Panc1 (cell line): ENCODE results near the gene NAALAD2. TPM values are rescaled to one million over a fixed set of nuclear protein-coding genes. Genes with fewer than 3 reads are reported as not detected.
A peak's percentile ranks its signal among the peaks of the same experiment; 100 is the strongest.
"Not testable (repeated sequence)": the region's sequence is repeated elsewhere in the genome, so short reads cannot be mapped to it uniquely, and the experiment has no call there.

ENCODE experiments used
- ATAC-seq: fragments of 200-7000 bp; cut with Tn5 transposase; 2 replicates; pipeline ENCODE4 v1.9.1; 2020; ENCODE audit warnings: mild to moderate bottlenecking, moderate library complexity
- BruUV-seq: library from RNA; stranded (reverse); fragments of 400-500 nt; replicated peaks from 2 replicates; lab custom pipeline; 2021; lab: Mats Ljungman, UMichigan
- CTCF ChIA-PET: fragments of 300-600 bp; sonication (Branson Sonifier 250); formaldehyde crosslinking; loops from one replicate; lab custom pipeline; 2022; ENCODE audit warnings: antibody characterized with exemption; lab: Charles Lee
- POLR2A ChIA-PET: fragments of 300-600 bp; sonication (Branson Sonifier 250); formaldehyde crosslinking; loops from one replicate; lab custom pipeline; 2022; ENCODE audit warnings: antibody characterized with exemption; lab: Charles Lee
- DNase-seq: peaks from one replicate; pipeline ENCODE4 v3.0.0-alpha.2; 2010; ENCODE audit warnings: low read depth, low spot score
- H3K27ac ChIP-seq: 2 replicates; pipeline ENCODE4 v1.5.1; 2011; ENCODE audit warnings: mild to moderate bottlenecking, low read length, inconsistent platforms
- H3K27me3 ChIP-seq: fragments of 200-500 bp; sonication (Bioruptor generic); 2 replicates; pipeline ENCODE4 v1.6.0; 2014; ENCODE audit warnings: low read length, inconsistent platforms; ENCODE audit not compliant: control insufficient read depth, insufficient read depth
- H3K36me3 ChIP-seq: fragments of 200-500 bp; sonication (Bioruptor generic); 2 replicates; pipeline ENCODE4 v1.5.1; 2014; ENCODE audit warnings: inconsistent platforms, mild to moderate bottlenecking, low read length, moderate library complexity; ENCODE audit not compliant: control insufficient read depth, insufficient read depth
- H3K4me1 ChIP-seq: 2 replicates; pipeline ENCODE4 v1.5.1; 2011; ENCODE audit warnings: inconsistent platforms, mild to moderate bottlenecking, low read length, moderate library complexity; ENCODE audit not compliant: control insufficient read depth, insufficient read depth
- H3K4me3 ChIP-seq, 2 experiments: 2 replicates each; pipeline ENCODE4 v1.5.1; 2011 to 2012; ENCODE audit warnings: low read depth in 2 of 2, low read length in 2 of 2, mild to moderate bottlenecking in 2 of 2, inconsistent platforms in 1 of 2, moderate library complexity in 1 of 2
- H3K9me3 ChIP-seq: fragments of 200-500 bp; sonication (Bioruptor generic); 2 replicates; pipeline ENCODE4 v1.5.1; 2014; ENCODE audit warnings: low read depth, mild to moderate bottlenecking, inconsistent platforms, low read length, moderate library complexity; ENCODE audit not compliant: control insufficient read depth, insufficient read depth
- POLR2AphosphoS5 ChIP-seq: IDR thresholded peaks from 2 replicates; pipeline ENCODE4 v1.6.1; 2012; ENCODE audit warnings: mild to moderate bottlenecking, low read depth, low read length, moderate library complexity
- SIN3A ChIP-seq: IDR thresholded peaks from 2 replicates; pipeline ENCODE4 v1.6.1; 2012; ENCODE audit warnings: low read depth, mild to moderate bottlenecking, low read length, moderate library complexity, borderline replicate concordance; ENCODE audit not compliant: insufficient read depth
- TCF7L2 ChIP-seq: IDR thresholded peaks from 2 replicates; pipeline ENCODE4 v1.6.1; 2011; ENCODE audit warnings: mild to moderate bottlenecking, low read depth, low read length, inconsistent platforms
- in situ Hi-C: cut with HindIII; loops from 2 replicates; pipeline ENCODE4 v1.10.0; 2016; ENCODE audit warnings: low sequenced_read_pairs, low pct_unique_long_range_greater_than_20kb
- intact Hi-C: fragments of 100-400 bp; cut with micrococcal nuclease; formaldehyde crosslinking; loops from one replicate; pipeline ENCODE4 v1.10.0; 2022; ENCODE audit not compliant: unreplicated experiment
- total RNA-seq: library from RNA; stranded (reverse); gene quantifications from one replicate; pipeline ENCODE4 v1.2.1, GENCODE V29; 2021; ENCODE audit not compliant: unreplicated experiment
- TF ChIP-seq, protein P1 (sequence below), 2 experiments: IDR thresholded peaks; 2 replicates each; pipeline ENCODE4 v1.6.1; 2011 to 2012; ENCODE audit warnings: low read depth in 2 of 2, control low read depth in 1 of 2, low read length in 1 of 2, mild to moderate bottlenecking in 1 of 2, moderate library complexity in 1 of 2; ENCODE audit not compliant: insufficient read depth in 1 of 2
- TF ChIP-seq, protein P2 (sequence below): fragments of 450-650 bp; IDR thresholded peaks from 2 replicates; pipeline ENCODE4 v1.5.1; 2017; ENCODE audit warnings: mild to moderate bottlenecking

The NAALAD2 gene
- total RNA-seq, 1 experiment from 2014 or later = not detected

DNA sequence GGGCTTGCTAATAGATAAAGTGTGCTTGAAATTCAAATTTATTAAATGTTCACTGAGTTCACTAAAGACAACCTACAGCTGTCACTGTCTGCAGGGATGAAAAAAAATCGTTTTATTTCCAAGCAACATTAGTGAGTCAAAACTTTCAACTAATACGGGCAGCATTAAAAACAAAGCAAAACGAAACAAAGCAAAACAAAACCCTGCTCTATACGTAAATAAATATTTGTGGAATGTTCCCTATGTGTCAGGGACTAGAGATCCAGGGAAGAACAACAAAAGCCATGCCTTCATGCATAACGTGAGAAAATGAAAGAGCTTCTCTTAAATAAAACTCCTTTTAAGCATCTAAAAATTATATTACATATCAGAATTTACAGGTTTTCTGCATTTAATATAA is 553 bp downstream of the NAALAD2 start:
- peaks cover 41% of the 10 kb centered on the region for H3K27me3 ChIP-seq
- intact Hi-C loops = no loop called here
- POLR2A ChIA-PET = no interaction called here
- in situ Hi-C loops = no loop called here
- ATAC-seq (0 out of 2 replicates have a peak, but pooled peaks have one; percentile 23), DNase-seq (no peak)
- CTCF ChIA-PET = no interaction called here
- no peak overlapping the region; the same call in 1 of the 2 replicates for H3K27ac ChIP-seq
- BruUV-seq = no TSS peak
- H3K9me3 ChIP-seq = no peaks in the 10 kb centered on the region
- H3K4me1 ChIP-seq = peaks cover 10% of the 10 kb centered on the region
- peak overlapping the region; percentile 42 to 57 for H3K4me3 ChIP-seq
- no peaks in the 10 kb centered on the region for H3K36me3 ChIP-seq
- TF ChIP-seq TCF7L2 (no peak), POLR2AphosphoS5 (no peak), SIN3A (no peak)
- TF ChIP-seq, protein P1, sequence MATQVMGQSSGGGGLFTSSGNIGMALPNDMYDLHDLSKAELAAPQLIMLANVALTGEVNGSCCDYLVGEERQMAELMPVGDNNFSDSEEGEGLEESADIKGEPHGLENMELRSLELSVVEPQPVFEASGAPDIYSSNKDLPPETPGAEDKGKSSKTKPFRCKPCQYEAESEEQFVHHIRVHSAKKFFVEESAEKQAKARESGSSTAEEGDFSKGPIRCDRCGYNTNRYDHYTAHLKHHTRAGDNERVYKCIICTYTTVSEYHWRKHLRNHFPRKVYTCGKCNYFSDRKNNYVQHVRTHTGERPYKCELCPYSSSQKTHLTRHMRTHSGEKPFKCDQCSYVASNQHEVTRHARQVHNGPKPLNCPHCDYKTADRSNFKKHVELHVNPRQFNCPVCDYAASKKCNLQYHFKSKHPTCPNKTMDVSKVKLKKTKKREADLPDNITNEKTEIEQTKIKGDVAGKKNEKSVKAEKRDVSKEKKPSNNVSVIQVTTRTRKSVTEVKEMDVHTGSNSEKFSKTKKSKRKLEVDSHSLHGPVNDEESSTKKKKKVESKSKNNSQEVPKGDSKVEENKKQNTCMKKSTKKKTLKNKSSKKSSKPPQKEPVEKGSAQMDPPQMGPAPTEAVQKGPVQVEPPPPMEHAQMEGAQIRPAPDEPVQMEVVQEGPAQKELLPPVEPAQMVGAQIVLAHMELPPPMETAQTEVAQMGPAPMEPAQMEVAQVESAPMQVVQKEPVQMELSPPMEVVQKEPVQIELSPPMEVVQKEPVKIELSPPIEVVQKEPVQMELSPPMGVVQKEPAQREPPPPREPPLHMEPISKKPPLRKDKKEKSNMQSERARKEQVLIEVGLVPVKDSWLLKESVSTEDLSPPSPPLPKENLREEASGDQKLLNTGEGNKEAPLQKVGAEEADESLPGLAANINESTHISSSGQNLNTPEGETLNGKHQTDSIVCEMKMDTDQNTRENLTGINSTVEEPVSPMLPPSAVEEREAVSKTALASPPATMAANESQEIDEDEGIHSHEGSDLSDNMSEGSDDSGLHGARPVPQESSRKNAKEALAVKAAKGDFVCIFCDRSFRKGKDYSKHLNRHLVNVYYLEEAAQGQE (IDR thresholded peaks at IDR 0.05; ENCODE audit: insufficient read depth in 1 of 2, low read depth in 2 of 2, low read length in 1 of 2) = no peak
- TF ChIP-seq, protein P2, sequence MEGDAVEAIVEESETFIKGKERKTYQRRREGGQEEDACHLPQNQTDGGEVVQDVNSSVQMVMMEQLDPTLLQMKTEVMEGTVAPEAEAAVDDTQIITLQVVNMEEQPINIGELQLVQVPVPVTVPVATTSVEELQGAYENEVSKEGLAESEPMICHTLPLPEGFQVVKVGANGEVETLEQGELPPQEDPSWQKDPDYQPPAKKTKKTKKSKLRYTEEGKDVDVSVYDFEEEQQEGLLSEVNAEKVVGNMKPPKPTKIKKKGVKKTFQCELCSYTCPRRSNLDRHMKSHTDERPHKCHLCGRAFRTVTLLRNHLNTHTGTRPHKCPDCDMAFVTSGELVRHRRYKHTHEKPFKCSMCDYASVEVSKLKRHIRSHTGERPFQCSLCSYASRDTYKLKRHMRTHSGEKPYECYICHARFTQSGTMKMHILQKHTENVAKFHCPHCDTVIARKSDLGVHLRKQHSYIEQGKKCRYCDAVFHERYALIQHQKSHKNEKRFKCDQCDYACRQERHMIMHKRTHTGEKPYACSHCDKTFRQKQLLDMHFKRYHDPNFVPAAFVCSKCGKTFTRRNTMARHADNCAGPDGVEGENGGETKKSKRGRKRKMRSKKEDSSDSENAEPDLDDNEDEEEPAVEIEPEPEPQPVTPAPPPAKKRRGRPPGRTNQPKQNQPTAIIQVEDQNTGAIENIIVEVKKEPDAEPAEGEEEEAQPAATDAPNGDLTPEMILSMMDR = no peak

DNA sequence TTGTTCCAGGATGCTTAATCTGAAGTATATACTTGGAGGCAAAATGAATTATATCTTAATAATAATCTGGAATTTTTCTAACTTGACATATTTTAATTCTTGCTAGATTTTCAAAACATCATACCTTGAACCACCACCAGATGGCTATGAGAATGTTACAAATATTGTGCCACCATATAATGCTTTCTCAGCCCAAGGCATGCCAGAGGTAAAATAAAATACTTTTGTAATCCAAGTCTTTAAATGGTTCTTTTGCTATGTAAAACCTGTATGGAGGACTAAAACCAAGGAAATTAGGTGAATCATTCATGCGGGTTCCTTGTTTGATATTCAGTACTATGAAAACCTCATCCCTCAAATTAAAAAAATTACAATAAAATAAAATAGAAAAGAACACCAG is 14.4 kb downstream of the NAALAD2 start:
- H3K4me1 ChIP-seq = no peaks in the 10 kb centered on the region; the same call in 1 of the 2 replicates
- ChIA-PET CTCF (no interaction called here), POLR2A (no interaction called here)
- in situ Hi-C loops = no loop called here
- intact Hi-C loops = no loop called here
- no peak for ATAC-seq
- H3K27me3 ChIP-seq = peaks cover 14% of the 10 kb centered on the region
- DNase-seq = no peak
- no peak overlapping the region for H3K27ac ChIP-seq
- no peaks in the 10 kb centered on the region for H3K9me3 ChIP-seq
- TF ChIP-seq, protein P2 = peak; percentile 14; the same call in 1 of the 2 replicates
- TF ChIP-seq, protein P1 (IDR thresholded peaks at IDR 0.05; ENCODE audit: insufficient read depth in 1 of 2, low read depth in 2 of 2, low read length in 1 of 2) = no peak
- no peaks in the 10 kb centered on the region for H3K36me3 ChIP-seq
- H3K4me3 ChIP-seq = no peak overlapping the region
- no TSS peak for BruUV-seq

DNA sequence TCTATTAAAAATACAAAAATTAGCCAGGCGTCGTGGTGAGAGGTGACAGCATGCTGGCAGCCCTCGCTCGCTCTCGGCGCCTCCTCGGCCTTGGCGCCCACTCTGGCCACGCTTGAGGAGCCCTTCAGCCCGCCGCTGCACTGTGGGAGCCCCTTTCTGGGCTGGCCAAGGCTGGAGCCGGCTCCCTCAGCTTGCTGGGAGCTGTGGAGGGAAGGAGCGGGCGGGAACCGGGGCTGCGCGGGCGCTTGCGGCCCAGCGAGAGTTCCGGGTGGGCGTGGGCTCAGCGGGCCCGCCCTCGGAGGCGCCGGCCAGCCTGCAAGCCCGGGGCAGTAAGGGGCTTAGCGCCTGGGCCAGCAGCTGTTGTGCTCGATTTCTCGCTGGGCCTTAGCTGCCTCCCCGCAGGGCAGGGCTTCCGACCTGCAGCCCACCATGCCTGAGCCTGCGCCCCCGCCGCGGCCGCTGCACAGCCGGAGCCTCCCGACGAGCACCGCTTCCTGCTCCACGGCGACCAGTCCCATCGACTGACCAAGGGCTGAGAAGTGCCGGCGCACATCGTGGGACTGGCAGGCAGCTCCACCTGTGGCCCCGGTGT is 32.6 kb downstream of the NAALAD2 start:
- ATAC-seq, intact Hi-C loops, H3K4me3 ChIP-seq, DNase-seq, BruUV-seq, H3K27ac ChIP-seq, H3K27me3 ChIP-seq, H3K4me1 ChIP-seq, in situ Hi-C loops, H3K36me3 ChIP-seq, POLR2A ChIA-PET, CTCF ChIA-PET, H3K9me3 ChIP-seq: not testable (repeated sequence)

DNA sequence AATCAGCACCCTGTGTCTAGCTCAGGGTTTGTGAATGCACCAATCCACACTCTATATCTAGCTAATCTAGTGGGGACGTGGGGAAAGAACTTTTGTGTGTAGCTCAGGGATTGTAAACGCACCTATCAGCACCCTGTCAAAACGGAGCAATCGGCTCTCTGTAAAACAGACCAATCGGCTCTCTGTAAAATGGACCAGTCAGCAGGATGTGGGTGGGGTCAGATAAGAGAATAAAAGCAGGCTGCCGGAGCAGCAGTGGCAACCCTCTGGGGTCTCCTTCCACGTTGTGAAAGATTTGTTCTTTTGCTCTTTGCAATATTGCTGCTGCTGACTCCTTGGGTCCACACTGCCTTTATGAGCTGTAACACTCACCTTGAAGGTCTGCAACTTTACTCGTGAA is 33.2 kb downstream of the NAALAD2 start:
- H3K27me3 ChIP-seq, H3K4me1 ChIP-seq, H3K36me3 ChIP-seq, CTCF ChIA-PET, ATAC-seq, DNase-seq, H3K9me3 ChIP-seq, H3K4me3 ChIP-seq, in situ Hi-C loops, intact Hi-C loops, H3K27ac ChIP-seq, BruUV-seq, POLR2A ChIA-PET: not testable (repeated sequence)
